GM12878 (cell line): Measurements from ENCODE around the gene ABR. TPM values are rescaled to one million over a fixed set of nuclear protein-coding genes. Genes with fewer than 3 reads are reported as not detected.

Experiments used
- ATAC-seq: fragments of 200-7000 bp; cut with Tn5 transposase; 3 replicates; pipeline ENCODE4 v1.9.1; 2020; ENCODE audit warnings: mild to moderate bottlenecking, moderate library complexity
- BruUV-seq: library from RNA; stranded (reverse); fragments of 400-500 nt; replicated peaks from 2 replicates; lab custom pipeline; 2021; lab: Mats Ljungman, UMichigan
- CTCF ChIA-PET: fragments of 300-600 bp; sonication (Branson Sonifier 250); formaldehyde crosslinking; extraction: SDS; loops from one replicate; lab custom pipeline; 2021; ENCODE audit warnings: inconsistent platforms; lab: Yijun Ruan, JAX
- POLR2A ChIA-PET: fragments of 350-600 bp; formaldehyde crosslinking; extraction: SDS; loops from one replicate; lab custom pipeline; 2021; ENCODE audit warnings: inconsistent platforms; lab: Charles Lee
- RAD21 ChIA-PET: fragments of 300-600 bp; sonication (Branson Sonifier 250); formaldehyde crosslinking; loops from one replicate; lab custom pipeline; 2023; ENCODE audit warnings: antibody characterized with exemption; ENCODE audit not compliant: unreplicated experiment; lab: Charles Lee
- SMC1A ChIA-PET: fragments of 300-600 bp; sonication (Branson Sonifier 250); formaldehyde crosslinking; loops from one replicate; lab custom pipeline; 2023; ENCODE audit not compliant: unreplicated experiment, uncharacterized antibody; lab: Charles Lee
- DNase-seq: peaks from one replicate; pipeline ENCODE4 v3.0.0-alpha.2; 2011; ENCODE audit warnings: low read depth, low spot score
- FAIRE-seq: peaks from 3 replicates; lab custom pipeline; 2011; peaks lifted over from hg19 to GRCh38; lab: Jason Lieb, UNC
- H2AFZ ChIP-seq: 2 replicates; pipeline ENCODE4 v1.6.0; 2011; ENCODE audit warnings: low read depth, low read length, control low read depth; ENCODE audit not compliant: control insufficient read depth
- H3K27ac ChIP-seq: 2 replicates; pipeline ENCODE4 v1.5.1; 2011; ENCODE audit warnings: control low read depth; ENCODE audit not compliant: control insufficient read depth, insufficient read depth
- H3K27me3 ChIP-seq, 2 experiments: replicated peaks in 1 of 2; 2 replicates each; pipeline versions ENCODE4 v1.6.0 to v1.6.1; 2011; ENCODE audit warnings: low read length in 1 of 2; ENCODE audit not compliant: control insufficient read depth in 2 of 2, insufficient read depth in 2 of 2
- H3K36me3 ChIP-seq, 2 experiments: 2 replicates each; pipeline ENCODE4 v1.5.1; 2011; ENCODE audit warnings: low read length in 1 of 2; ENCODE audit not compliant: control insufficient read depth in 2 of 2, insufficient read depth in 2 of 2
- H3K4me1 ChIP-seq: 2 replicates; pipeline ENCODE4 v1.6.1; 2011; ENCODE audit warnings: mild to moderate bottlenecking, low read length, moderate library complexity, mixed read lengths; ENCODE audit not compliant: control insufficient read depth, insufficient read depth
- H3K4me2 ChIP-seq: 2 replicates; pipeline ENCODE4 v1.6.0; 2011; ENCODE audit warnings: control low read depth; ENCODE audit not compliant: control insufficient read depth, insufficient read depth
- H3K4me3 ChIP-seq: fragments of 200-600 bp; sonication (generic); 2 replicates; pipeline ENCODE4 v1.5.1; 2016
- H3K79me2 ChIP-seq: 2 replicates; pipeline ENCODE4 v1.6.0; 2011; ENCODE audit warnings: low read length; ENCODE audit not compliant: control insufficient read depth, insufficient read depth
- H3K9ac ChIP-seq: 2 replicates; pipeline ENCODE4 v1.8.0; 2011; ENCODE audit warnings: low read length, control low read depth, mixed read lengths; ENCODE audit not compliant: control insufficient read depth, insufficient read depth
- H3K9me3 ChIP-seq: replicated peaks from 3 replicates; pipeline ENCODE4 v1.5.1; 2011; ENCODE audit warnings: mild to moderate bottlenecking, low read length; ENCODE audit not compliant: control insufficient read depth, insufficient read depth
- H4K20me1 ChIP-seq: 2 replicates; pipeline ENCODE4 v1.6.0; 2011; ENCODE audit not compliant: control insufficient read depth, insufficient read depth
- SIX5 ChIP-seq: IDR thresholded peaks from 2 replicates; pipeline ENCODE4 v1.6.1; 2011; ENCODE audit warnings: mild to moderate bottlenecking, low read depth, low read length, moderate library complexity; ENCODE audit not compliant: severe bottlenecking
- SREBF1 ChIP-seq: IDR thresholded peaks from 2 replicates; pipeline ENCODE4 v1.6.1; 2012; ENCODE audit warnings: mild to moderate bottlenecking, low read length
- WGBS: methylation state at CpG from one replicate; pipeline ENCODE4 v1.1.6; 2016; ENCODE audit warnings: low lambda C conversion rate; ENCODE audit not compliant: insufficient replicate concordance, insufficient coverage; ENCODE audit errors: missing lambda C conversion rate; 5-methylcytosine and 5-hydroxymethylcytosine counted together
- in situ Hi-C: fragments of 300-500 bp; cut with MboI; formaldehyde crosslinking; loops from 9 replicates; pipeline ENCODE4 v1.14.3; 2018; ENCODE audit warnings: mixed read lengths
- intact Hi-C: fragments of 100-400 bp; cut with micrococcal nuclease; formaldehyde crosslinking; loops from one replicate; pipeline ENCODE4 v1.14.2; 2022; ENCODE audit not compliant: unreplicated experiment
- polyA plus RNA-seq, 11 experiments: library from polyadenylated mRNA; depleted of rRNA in 4 of 11; unstranded in 6 of 11; stranded (reverse) in 5 of 11; fragments of >200 nt; fragmentation: Nextera tagmentation in 4 of 11; fragmentation: Illumina TruSeq in 1 of 11; extraction: Ambion mirVana in 4 of 11; extraction: Trizol in 1 of 11; gene quantifications; 1 replicate in 1 of 11; 2 replicates in 10 of 11; pipeline versions ENCODE4 v1.2.1 to v1.2.3, GENCODE V29; 2011 to 2016; ENCODE audit warnings: inconsistent platforms in 2 of 11, missing spikeins in 2 of 11, low read depth in 1 of 11
- total RNA-seq, 4 experiments: library from RNA; depleted of rRNA in 3 of 4; stranded (reverse); fragments of >200 nt in 3 of 4; fragmentation: Illumina TruSeq in 1 of 4; extraction: Trizol in 1 of 4; gene quantifications; 2 replicates each; pipeline versions ENCODE4 v1.2.1 to v1.2.3, GENCODE V29; 2013 to 2021

ABR gene
- total and polyA plus RNA-seq, 10 of the 15 experiments (the other 5 are each of a cell fraction or from before 2014, with no cell fraction given): 1.4 to 112 (median 30.0) TPM

DNA sequence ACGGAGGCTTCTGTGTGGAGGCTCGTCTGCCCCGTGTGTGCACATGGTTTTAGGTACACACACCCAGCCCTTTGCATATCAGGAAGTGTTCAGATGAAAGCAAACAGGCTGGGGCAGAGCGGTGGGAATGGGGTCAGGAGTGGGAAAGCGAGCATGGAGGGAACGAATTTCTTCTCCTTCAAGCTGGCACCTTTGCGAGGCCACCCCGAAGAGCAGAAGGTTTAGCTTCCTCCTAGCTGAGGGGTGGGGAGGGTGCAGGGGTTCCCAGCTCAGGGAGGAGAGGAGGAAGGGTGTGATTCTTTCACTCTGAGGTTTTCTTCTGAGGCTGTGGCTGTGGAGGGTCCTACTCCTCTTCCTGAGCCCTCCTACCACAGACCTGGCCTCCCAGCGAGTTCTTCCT is 83.6 kb downstream of the ABR start:
- no peak for FAIRE-seq
- in situ Hi-C loops: no loop called here
- no peak for TF ChIP-seq SIX5

GRCh38 chr17:1095853-1096173 is 84.0 kb downstream of the ABR start:
- Histone ChIP-seq H3K36me3 (peaks cover 10 to 34% of the 10 kb centered on the region in 2 experiments; a peak in 3 of 4 replicates), H4K20me1 (no peaks in the 10 kb centered on the region), H3K27ac (no peak overlapping the region), H3K9ac (no peak overlapping the region), H3K4me1 (no peaks in the 10 kb centered on the region), H3K27me3 (no peaks in the 10 kb centered on the region), H3K9me3 (no peaks in the 10 kb centered on the region), H3K79me2 (no peaks in the 10 kb centered on the region), H3K4me2 (no peak overlapping the region), H2AFZ (no peak overlapping the region), H3K4me3 (no peak overlapping the region)
- no peak for FAIRE-seq
- ChIA-PET POLR2A (no interaction called here), RAD21 (no interaction called here), CTCF (interaction anchor here (1.2 kb wide), 1 partner anchor 11 kb away, joined by 3 read pairs; no protein-coding TSS in a partner anchor), SMC1A (no interaction called here)
- BruUV-seq: no TSS peak
- no peak for ATAC-seq
- no peak for DNase-seq
- in situ Hi-C loops: no loop called here
- TF ChIP-seq SREBF1: no peak
- WGBS: 100% methylated on average over 7 of the region's 8 CpGs
- intact Hi-C loops: no loop called here

More for the DNA sequence above, 83.6 kb downstream of the ABR start:
- no peak for DNase-seq
- peaks cover 10 to 30% of the 10 kb centered on the region in 2 experiments; a peak in 3 of 4 replicates for H3K36me3 ChIP-seq
- intact Hi-C loops: no loop called here
- no peak overlapping the region for H3K4me2 ChIP-seq
- no peaks in the 10 kb centered on the region for H3K4me1 ChIP-seq
- H3K27me3 ChIP-seq: no peaks in the 10 kb centered on the region
- H4K20me1 ChIP-seq: no peaks in the 10 kb centered on the region
- WGBS: 63% methylated on average over 8 of the region's 9 CpGs
- ChIA-PET SMC1A (no interaction called here), RAD21 (interaction anchor here (0.7 to 1.0 kb wide), 2 partner anchors 19 to 43 kb away, joined by 3 read pairs; no protein-coding TSS in a partner anchor), CTCF (interaction anchor here (1.2 kb wide), 1 partner anchor 10 kb away, joined by 3 read pairs; no protein-coding TSS in a partner anchor), POLR2A (no interaction called here)
- H3K79me2 ChIP-seq: no peaks in the 10 kb centered on the region
- H3K9me3 ChIP-seq: no peaks in the 10 kb centered on the region
- ATAC-seq: no peak
- no peak overlapping the region for H3K4me3 ChIP-seq
- H2AFZ ChIP-seq: no peak overlapping the region; the same call in 1 of the 2 replicates
- H3K27ac ChIP-seq: no peak overlapping the region
- no TSS peak for BruUV-seq
- no peak overlapping the region for H3K9ac ChIP-seq
